Measurements from ENCODE around the gene SLC35F3.
"Not testable (repeated sequence)": the region's sequence is repeated elsewhere in the genome, so short reads cannot be mapped to it uniquely, and the experiment has no call there.

SLC35F3 gene

GRCh38 chr1:234176000-234176399 lies 271.5 kb downstream of the SLC35F3 start:
- TF ChIP-seq CTCF (IDR thresholded peaks at IDR 0.05; ENCODE audit: unreplicated experiment in 3 of 3), result no peak
- Mint-ChIP-seq H3K27ac (no peak overlapping the region), H3K9me3 (peaks cover 6% of the 10 kb centered on the region), H3K4me3 (no peak overlapping the region), H3K36me3 (ENCODE audit: low read depth) (no peaks in the 10 kb centered on the region), H3K4me1 (no peaks in the 10 kb centered on the region), H3K27me3 (ENCODE audit: low read depth) (peaks cover 18% of the 10 kb centered on the region)

GRCh38 chr1:234176847-234177246 lies 272.4 kb downstream of the SLC35F3 start:
- not testable (repeated sequence) for H3K4me1 Mint-ChIP-seq; H3K4me3 Mint-ChIP-seq; H3K27ac Mint-ChIP-seq; H3K9me3 Mint-ChIP-seq; H3K36me3 Mint-ChIP-seq (ENCODE audit: low read depth)
- H3K27me3 Mint-ChIP-seq (ENCODE audit: low read depth), result peaks cover 18% of the 10 kb centered on the region

GRCh38 chr1:234185438-234185837 lies 281.0 kb downstream of the SLC35F3 start:
- H3K4me3 Mint-ChIP-seq, result no peak overlapping the region
- H3K27me3 Mint-ChIP-seq (ENCODE audit: low read depth), result peaks cover 5% of the 10 kb centered on the region
- H3K9me3 Mint-ChIP-seq, result peaks cover 17% of the 10 kb centered on the region
- no peak overlapping the region for H3K27ac Mint-ChIP-seq
- H3K36me3 Mint-ChIP-seq (ENCODE audit: low read depth), result no peaks in the 10 kb centered on the region
- TF ChIP-seq CTCF (IDR thresholded peaks at IDR 0.05; ENCODE audit: unreplicated experiment in 3 of 3), result no peak
- no peaks in the 10 kb centered on the region for H3K4me1 Mint-ChIP-seq

GRCh38 chr1:234186037-234186688 lies 281.7 kb downstream of the SLC35F3 start:
- no peak overlapping the region for H3K27ac Mint-ChIP-seq
- H3K36me3 Mint-ChIP-seq (ENCODE audit: low read depth), result no peaks in the 10 kb centered on the region
- H3K4me3 Mint-ChIP-seq, result no peak overlapping the region
- H3K9me3 Mint-ChIP-seq, result peaks cover 21% of the 10 kb centered on the region
- peaks cover 4% of the 10 kb centered on the region for H3K27me3 Mint-ChIP-seq (ENCODE audit: low read depth)
- H3K4me1 Mint-ChIP-seq, result no peaks in the 10 kb centered on the region
- TF ChIP-seq CTCF (IDR thresholded peaks at IDR 0.05; ENCODE audit: unreplicated experiment in 3 of 3), result no peak

GRCh38 chr1:234188454-234188792 lies 283.9 kb downstream of the SLC35F3 start:
- TF ChIP-seq CTCF (IDR thresholded peaks at IDR 0.05; ENCODE audit: unreplicated experiment in 3 of 3), result no peak
- H3K9me3 Mint-ChIP-seq, result peaks cover 39% of the 10 kb centered on the region
- no peak overlapping the region for H3K27ac Mint-ChIP-seq
- peaks cover 4% of the 10 kb centered on the region for H3K27me3 Mint-ChIP-seq (ENCODE audit: low read depth)
- H3K4me3 Mint-ChIP-seq, result no peak overlapping the region
- no peaks in the 10 kb centered on the region for H3K4me1 Mint-ChIP-seq
- no peaks in the 10 kb centered on the region for H3K36me3 Mint-ChIP-seq (ENCODE audit: low read depth)

GRCh38 chr1:234197839-234198238 lies 293.4 kb downstream of the SLC35F3 start:
- no peak for TF ChIP-seq CTCF (IDR thresholded peaks at IDR 0.05; ENCODE audit: unreplicated experiment in 3 of 3)
- no peak overlapping the region for H3K27ac Mint-ChIP-seq

More at GRCh38 chr1:234197839-234198238, 293.4 kb downstream of the SLC35F3 start:
- no peaks in the 10 kb centered on the region for H3K36me3 Mint-ChIP-seq (ENCODE audit: low read depth)
- H3K27me3 Mint-ChIP-seq (ENCODE audit: low read depth), result peaks cover 25% of the 10 kb centered on the region
- H3K4me1 Mint-ChIP-seq, result peaks cover 9% of the 10 kb centered on the region
- H3K4me3 Mint-ChIP-seq, result no peak overlapping the region
- H3K9me3 Mint-ChIP-seq, result peaks cover 18% of the 10 kb centered on the region

Measured in nephron (organoid).